ENCODE data around the gene RAE1. TPM values are rescaled to one million over a fixed set of nuclear protein-coding genes. Genes with fewer than 3 reads are reported as not detected.

Gene RAE1
- total and polyA plus RNA-seq, 12 donors: 6.2 to 19.9 (median 15.5) TPM

DNA sequence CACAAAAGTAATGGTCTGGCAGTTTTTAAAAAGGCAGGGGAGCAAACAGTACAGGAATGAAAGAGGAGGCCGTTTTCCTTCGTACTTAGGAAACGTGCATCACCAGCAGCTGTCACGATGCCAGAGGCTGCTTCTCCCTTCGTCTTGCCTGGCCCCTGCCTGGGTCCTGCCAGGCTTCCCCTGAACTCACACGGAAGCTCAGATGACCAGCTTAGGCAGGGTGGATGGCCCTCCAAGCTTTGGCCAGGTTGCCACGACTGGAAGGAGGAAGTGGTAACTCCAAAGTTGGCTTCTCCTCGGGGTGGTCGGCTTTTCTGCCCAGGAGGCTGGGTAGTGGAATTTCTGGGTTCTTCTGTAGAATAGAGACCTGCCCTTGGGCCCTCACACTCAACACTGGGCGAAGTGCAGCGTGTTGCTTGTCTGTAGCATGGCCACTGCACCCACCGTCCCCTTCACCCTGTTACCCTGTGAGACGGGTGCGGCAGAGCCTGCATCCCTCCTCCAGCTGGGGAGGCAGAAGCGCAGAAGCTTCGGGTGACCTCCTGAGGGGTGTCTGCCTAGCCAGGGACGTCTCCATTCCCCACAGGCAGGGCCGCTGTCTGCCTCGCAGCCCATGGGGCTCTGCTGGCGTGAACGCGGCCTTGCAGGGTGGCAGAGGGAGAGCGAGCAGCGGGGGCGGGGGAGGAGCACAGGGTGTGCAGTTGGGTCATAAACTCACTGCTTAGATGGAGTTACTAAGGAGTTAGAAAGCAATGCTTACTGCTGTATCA is 21.7 kb downstream of the RAE1 start:
- intact Hi-C loops (cut with DNase I): loop anchor here in 2 of 10 donors (10.0 kb wide), 1 partner anchor 222 kb away; no protein-coding TSS in a partner anchor
- WGBS, 2 donors: 87 to 89% methylated on average over 25 of the region's 25 CpGs
- ATAC-seq (peak in 1 of 8 donors; percentile 27), DNase-seq (no peak)
- peaks cover 0 to 25% (median 12%) of the 10 kb centered on the region in 9 donors for H3K4me1 ChIP-seq
- H3K9me3 ChIP-seq: no peaks in the 10 kb centered on the region
- no peak overlapping the region for H3K27ac ChIP-seq
- H3K27me3 ChIP-seq: no peaks in the 10 kb centered on the region
- TF ChIP-seq, protein P1, sequence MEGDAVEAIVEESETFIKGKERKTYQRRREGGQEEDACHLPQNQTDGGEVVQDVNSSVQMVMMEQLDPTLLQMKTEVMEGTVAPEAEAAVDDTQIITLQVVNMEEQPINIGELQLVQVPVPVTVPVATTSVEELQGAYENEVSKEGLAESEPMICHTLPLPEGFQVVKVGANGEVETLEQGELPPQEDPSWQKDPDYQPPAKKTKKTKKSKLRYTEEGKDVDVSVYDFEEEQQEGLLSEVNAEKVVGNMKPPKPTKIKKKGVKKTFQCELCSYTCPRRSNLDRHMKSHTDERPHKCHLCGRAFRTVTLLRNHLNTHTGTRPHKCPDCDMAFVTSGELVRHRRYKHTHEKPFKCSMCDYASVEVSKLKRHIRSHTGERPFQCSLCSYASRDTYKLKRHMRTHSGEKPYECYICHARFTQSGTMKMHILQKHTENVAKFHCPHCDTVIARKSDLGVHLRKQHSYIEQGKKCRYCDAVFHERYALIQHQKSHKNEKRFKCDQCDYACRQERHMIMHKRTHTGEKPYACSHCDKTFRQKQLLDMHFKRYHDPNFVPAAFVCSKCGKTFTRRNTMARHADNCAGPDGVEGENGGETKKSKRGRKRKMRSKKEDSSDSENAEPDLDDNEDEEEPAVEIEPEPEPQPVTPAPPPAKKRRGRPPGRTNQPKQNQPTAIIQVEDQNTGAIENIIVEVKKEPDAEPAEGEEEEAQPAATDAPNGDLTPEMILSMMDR (IDR thresholded peaks at IDR 0.05): no peak
- H3K4me3 ChIP-seq: no peak overlapping the region
- peaks cover 0 to 99% (median 22%) of the 10 kb centered on the region in 9 donors for H3K36me3 ChIP-seq

DNA sequence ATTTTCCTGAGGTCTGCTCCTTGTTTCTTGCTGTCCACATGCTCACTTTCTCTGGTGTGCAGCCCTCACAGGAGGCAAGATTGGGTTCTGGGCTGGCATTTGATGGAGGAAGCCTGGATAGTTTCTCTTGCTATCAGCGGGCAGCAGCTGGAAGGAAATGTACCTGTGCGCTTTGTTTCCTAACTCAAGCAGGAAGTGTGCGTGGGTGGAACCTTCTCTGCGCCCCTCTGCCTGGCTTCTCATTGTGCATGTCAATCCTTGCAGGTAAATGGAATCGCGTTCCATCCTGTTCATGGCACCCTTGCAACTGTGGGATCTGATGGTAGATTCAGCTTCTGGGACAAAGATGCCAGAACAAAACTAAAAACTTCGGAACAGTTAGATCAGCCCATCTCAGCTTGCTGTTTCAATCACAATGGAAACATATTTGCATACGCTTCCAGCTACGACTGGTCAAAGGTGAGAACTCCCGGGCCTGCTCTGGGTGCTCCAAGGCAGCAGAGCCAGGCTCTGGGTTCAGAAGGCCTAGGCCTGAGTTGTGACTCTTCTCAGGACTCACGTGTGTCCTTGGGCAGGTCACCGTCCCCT is 23.4 kb downstream of the RAE1 start:
- 67 to 72% methylated on average over 12 of the region's 12 CpGs for WGBS, 2 donors
- TF ChIP-seq, protein P1 (IDR thresholded peaks at IDR 0.05): no peak
- peak overlapping the region in 5 of 10 donors; percentile 9 to 81 (median 35) for H3K27ac ChIP-seq

DNA sequence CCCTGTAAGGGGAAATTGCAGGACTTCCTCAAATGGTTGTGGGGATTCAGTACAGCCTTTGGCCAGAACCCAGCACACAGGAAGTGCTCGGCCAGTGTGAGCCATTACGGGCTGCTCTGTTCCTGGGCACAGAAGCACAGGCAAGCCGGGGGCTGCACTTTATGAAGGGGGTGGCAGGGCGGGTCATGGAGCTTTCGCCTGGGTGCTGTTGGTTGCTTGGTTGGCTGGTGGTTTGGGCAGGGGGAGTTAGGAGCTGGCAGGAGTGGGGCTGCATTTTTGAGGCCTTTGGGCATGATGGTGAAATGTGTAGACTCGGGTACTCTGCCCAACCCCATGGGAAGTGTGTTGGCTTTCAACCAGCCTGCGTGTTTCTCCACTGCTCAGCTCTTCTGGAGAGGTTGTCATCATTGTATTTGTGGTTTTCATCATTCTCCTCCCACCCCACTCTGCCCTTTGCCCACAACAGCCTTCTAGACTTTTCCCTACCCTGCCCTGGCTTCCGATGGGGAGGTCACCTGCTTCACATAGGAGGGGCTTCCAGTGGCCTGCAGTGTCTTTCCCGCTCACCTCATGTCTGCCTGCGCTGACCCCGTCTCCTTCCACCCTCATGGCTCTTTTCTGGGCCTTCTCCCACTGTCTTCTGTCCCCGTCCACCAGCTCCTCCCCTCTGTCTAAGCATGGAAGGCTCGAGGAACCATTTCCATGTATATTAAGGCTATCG is 24.0 kb downstream of the RAE1 start:
- peaks cover 0 to 25% (median 12%) of the 10 kb centered on the region in 9 donors for H3K4me1 ChIP-seq
- H3K36me3 ChIP-seq: peaks cover 0 to 99% (median 15%) of the 10 kb centered on the region in 9 donors
- intact Hi-C loops (cut with DNase I): loop anchor here in 2 of 10 donors (10.0 kb wide), 1 partner anchor 220 kb away; no protein-coding TSS in a partner anchor
- no peaks in the 10 kb centered on the region for H3K9me3 ChIP-seq
- H3K27ac ChIP-seq: peak overlapping the region in 5 of 10 donors; percentile 9 to 81 (median 35)
- H3K4me3 ChIP-seq: peak overlapping the region in 2 of 10 donors; percentile 5 to 37
- DNase-seq (no peak), ATAC-seq (peak; percentile 51 to 82 (median 74))
- H3K27me3 ChIP-seq: no peaks in the 10 kb centered on the region
- 69 to 77% methylated on average over 14 of the region's 14 CpGs for WGBS, 2 donors
- TF ChIP-seq, protein P1 (IDR thresholded peaks at IDR 0.05): no peak

More for the DNA sequence above, 23.4 kb downstream of the RAE1 start:
- Histone ChIP-seq H3K36me3 (peaks cover 0 to 99% (median 19%) of the 10 kb centered on the region in 9 donors), H3K9me3 (no peaks in the 10 kb centered on the region), H3K4me3 (peak overlapping the region in 1 of 10 donors; percentile 37), H3K4me1 (peaks cover 0 to 25% (median 12%) of the 10 kb centered on the region in 9 donors), H3K27me3 (no peaks in the 10 kb centered on the region)
- DNase-seq (no peak), ATAC-seq (peak in 1 of 8 donors; percentile 42)
- intact Hi-C loops (cut with DNase I): loop anchor here in 2 of 10 donors (10.0 kb wide), 1 partner anchor 220 kb away; no protein-coding TSS in a partner anchor

Data from heart right ventricle (tissue), 16 donors.